ENCODE measurements around the gene ARHGAP22.

- TF ChIP-seq POLR2A (IDR thresholded peaks at IDR 0.05) (no peak), CTCF (IDR thresholded peaks at IDR 0.05) (no peak)
Observed at GRCh38 chr10:48580236-48580635, 24.6 kb downstream of the ARHGAP22 start.
